Suppressor macrophage treated with lipopolysaccharide for 4 hours (primary cell): Measurements from ENCODE around the gene SORCS1.

Source experiments
- DNase-seq: peaks from one replicate; pipeline ENCODE4 v3.0.0-alpha.2; 2020

Gene SORCS1

DNA sequence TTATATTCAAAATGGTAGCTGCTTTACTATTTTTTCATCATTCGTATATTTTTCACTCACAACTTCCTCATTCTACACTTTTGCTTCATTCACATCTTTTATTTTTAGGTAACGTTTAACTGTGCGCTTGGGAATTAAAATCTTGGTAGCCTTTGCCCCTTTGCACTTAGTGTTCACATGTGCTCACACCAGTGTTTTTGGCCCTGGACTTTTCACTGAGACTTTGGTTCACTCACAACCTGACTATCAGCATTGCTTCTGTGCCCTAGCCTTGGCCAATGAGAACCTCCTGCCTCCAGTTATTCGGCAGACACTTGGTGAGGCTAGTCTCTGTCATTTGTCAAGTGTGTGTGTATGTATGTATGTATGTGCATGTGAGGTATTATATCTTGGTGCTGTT, 596.9 kb downstream of the SORCS1 start:
- DNase-seq, result no peak

DNA sequence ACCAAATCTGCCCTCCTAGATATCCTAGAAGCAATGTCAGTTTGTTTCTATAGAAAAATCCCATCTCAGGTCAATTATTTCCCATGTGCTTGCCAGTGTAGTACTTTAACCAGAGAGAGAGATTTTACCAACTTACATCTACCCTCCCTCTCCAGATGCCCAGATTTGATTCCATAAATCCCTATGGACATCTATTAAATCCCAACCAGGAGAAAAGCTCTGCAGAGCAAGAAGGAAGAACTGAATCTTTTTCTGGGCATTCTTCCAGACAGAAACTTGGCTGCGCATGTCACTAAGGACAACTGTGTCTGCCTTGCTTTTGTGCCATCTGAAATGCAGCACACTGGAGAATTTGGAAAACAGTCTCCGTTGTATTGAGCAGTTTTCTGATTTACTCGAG, 597.6 kb downstream of the SORCS1 start:
- DNase-seq, result no peak

DNA sequence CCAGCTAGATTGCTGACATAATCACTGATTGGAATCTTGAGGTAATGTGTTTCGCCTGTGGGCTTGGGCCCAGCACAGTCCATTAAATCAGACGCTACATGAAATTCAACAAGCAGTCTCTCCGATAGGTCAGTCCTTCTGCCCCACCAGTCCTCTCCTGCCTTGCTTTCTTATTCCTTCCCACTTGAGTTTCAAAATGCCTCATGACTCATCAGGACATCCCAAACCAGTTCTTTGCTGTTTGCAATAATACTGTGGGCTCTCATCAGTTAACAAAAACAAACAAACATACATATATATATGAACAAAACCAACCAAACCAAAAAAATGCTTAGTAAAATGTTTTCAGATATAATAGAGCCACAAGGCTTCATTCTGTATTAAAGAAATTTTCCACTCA, 599.0 kb downstream of the SORCS1 start:
- no peak for DNase-seq

DNA sequence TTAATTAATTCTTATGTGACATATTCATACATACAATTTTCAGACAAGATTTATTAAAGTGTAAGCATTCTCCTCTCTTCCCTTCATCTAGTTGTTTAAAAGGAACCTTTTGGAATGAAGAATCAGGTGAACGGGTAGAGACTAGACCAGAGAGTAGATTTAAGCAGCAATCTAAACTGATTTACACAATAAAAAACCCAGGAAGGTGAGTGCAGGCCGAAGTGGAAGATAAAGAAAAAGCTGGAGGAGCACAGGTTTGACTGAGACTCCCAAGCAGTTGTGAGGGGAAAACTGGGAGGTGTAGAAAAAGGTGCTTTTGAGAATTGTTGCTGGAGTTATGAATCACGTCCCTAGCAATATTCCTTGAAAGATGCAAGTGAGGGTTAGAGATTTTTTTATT, 601.1 kb downstream of the SORCS1 start:
- DNase-seq, result no peak

DNA sequence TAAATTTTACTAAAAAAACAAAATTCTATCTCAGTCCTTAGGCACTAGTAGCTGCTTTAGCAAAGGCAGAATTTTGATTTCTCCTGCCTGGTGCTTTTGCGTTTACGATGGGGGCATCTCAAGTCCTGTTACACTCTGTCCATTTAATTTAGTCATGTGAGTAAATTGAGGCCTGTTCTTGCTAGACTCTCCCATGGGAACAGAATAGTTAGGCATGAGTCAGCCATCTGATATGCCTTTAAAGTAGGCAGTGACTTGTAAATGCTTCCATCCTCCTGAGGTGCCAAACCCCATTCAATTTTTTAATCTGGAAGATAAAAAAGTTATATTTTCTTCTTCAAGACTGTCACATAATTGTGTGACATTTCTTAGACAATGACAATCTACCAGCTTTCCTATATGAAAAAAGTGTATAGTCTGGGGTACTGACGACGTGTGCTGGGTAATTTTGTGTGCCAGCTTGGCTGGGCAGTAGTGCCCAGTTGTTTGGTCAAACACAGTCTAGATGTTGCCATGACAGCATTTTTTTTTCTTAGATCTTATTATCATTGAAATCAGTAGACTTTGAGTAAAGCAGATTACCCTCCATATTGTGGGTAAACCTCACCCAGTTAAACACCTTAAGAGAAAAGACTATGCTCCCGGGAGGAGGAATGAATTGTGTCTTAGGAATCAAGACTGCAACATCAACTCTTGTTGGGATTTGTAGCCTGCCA, 603.4 kb downstream of the SORCS1 start:
- no peak for DNase-seq

DNA sequence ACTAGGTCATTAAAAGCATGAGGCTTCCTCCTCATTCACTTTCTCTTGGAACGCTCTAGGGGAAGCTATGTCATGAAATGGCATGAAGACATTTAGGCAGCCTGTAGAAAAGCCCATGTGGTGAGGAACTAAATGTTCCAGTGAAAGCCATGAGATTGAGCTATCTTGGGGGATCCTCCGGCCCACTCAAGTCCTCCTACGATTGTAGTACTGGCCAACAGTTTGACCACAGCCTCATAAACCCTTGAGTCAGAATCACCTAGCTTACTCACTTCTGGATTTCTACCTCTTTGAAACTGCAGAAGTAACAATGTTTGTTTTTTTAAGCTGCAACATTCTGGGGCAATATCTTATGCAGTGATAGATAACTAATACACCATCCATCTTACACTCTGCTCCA, 605.1 kb downstream of the SORCS1 start:
- DNase-seq, result no peak

DNA sequence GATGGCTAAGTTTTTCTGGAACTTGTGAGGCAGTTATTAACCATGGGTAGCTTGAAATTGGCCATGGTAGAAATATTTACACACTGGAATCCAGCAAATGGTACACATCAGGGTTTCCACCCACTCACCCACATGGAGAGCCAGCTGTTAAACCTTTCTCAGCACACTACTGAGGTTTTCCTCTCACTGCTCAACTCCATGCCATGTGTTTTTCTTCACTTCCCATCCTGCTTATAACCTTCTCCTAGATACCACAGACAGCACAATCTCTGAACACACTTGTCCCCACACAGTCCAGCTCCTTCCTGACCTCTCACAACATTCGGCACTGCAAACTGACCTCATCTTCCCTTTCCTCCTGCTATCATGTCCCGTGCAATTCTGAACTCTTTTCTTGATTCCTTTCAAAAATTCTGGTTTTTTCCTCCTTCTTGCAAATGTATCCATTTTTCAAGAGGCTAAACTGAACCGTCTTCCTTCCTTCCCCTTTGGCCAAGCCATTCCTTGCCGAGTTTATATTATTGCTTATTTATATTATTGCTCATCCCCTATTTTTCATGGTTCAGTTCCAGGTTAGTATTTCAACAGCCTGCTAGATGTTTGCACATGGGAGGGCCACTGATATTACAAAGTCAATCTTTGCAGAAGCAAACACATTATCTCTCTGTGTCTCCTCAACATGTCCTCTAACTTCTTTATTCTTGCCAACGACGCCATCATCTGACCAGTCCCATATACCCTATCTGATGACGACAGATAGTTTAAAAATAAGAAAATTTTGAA, 606.4 kb downstream of the SORCS1 start:
- no peak for DNase-seq

DNA sequence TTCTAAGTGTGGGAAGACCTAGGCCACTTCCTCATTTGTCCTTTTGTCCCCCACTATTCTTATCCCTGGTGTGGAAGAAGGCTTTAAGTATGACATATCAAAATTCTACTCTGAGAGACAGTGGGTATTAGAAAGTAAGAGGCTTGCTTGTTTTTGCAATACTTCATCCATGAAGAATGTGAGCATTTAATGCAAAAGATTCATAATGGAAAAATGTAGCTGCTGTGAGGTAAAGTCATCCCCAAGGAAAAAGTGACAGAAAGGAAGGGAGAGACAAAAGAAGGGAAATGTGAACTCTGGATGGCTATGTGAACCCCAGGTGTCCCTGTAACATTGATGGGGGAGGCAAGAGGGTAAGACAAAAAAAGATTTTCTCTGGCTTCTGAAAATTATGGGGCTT, 607.5 kb downstream of the SORCS1 start:
- no peak for DNase-seq

DNA sequence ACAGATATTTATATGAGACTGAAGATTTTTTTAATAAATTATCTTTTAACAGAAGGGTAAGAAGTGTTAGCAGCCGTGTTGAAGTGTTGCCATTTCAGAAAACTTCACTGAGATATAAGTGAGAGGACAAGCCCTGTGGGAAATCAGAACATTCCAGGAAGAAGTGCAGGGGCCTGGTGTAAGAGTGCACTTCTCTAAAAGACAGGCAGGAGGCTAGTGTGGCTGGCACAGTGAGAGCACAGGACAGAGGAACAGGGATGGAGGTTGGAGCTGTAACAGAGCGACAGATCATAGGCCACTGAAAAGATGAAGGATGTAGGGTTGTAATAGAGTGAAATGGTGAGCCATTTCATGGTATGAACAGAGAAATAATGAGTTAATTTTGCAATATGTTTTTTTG, 608.9 kb downstream of the SORCS1 start:
- no peak for DNase-seq

DNA sequence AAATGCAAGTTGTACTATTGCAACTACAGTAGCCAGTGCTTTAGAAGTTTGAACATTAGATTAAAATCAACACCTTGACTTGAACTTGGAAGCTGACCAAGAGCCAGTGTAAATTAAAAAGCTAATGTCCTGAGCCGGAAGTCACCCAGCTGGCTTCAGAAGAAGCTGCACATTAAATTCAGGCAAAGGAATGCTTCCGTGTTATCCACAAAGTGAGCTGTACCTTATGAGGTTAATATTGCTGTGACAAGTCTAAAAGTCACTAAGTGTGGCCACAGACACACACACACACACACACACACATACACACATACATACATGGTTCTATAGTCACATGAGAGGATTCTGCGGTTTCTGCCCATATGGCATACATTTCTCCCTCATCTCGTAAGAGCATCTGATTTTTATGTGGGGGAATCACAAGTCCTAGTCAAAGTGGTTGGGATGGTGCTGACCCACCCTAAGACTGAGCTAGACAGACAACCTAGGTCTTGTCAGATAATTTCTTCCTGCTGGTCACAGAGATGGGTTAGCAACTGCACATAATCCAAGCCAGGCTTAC, 612.9 kb downstream of the SORCS1 start:
- DNase-seq, result no peak

DNA sequence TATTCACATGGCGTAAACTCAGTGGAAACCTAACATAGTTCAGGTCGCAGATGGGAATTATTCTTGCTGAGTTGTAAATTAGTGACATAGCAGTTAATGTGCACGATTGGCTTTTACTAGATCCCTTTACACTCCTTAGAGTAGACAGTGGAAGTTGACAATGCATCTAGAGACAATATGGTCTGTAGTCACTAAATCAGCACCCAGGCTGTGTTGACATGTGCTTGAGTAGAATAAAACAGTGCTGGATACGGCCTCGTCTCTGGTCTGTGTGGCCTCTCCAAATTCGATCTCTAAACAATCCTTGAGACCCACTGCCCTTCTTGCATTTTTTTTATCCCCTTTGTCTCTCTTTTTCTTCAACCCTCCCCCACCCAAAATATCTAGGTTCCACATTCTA, 615.7 kb downstream of the SORCS1 start:
- no peak for DNase-seq

DNA sequence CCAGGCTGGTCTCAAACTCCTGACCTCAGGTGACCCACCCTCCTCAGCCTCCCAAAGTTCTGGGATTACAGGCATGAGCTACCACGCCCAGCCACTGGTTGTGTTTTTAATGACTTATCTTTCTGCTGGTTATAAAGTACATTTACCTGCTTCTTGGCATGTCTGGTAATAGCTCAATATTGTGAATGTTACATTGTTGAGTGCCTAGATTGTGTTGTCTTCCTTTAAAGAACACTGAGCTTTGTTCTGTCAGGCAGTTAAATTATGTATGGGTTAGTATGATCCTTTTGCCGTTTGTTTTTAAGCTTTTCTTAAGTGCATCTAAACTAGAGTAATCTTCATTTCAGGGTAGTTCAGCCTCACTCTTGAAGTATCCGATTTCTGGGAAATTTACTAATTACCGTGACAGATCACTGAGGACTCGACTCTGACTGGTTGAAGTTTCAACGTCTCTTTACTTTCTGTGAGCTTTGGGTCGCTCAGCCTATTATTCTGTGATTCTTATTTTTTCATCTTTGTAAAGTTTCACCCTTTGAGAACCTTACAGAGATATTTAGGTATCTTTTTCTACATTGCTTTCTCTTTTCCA, 617.4 kb downstream of the SORCS1 start:
- DNase-seq, result no peak

DNA sequence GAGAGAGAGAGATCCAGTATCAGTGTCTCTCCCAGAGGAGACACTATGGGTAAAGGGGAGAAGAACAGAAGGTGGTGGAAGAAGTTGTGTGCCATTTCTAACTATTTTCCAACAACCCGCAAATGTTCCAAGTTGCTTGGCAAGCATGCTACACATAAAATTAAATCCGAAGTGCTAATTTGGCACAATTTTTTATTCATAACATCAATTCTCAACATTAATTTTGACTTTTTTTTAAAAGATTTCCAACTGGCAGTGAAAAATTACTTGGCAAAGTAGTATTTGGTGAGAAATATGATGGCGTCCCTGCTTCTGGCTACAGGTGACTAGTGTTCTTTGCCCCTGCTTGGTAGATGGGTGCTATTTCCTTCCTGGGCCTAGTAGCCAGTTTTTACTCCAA, 622.0 kb downstream of the SORCS1 start:
- DNase-seq, result no peak

DNA sequence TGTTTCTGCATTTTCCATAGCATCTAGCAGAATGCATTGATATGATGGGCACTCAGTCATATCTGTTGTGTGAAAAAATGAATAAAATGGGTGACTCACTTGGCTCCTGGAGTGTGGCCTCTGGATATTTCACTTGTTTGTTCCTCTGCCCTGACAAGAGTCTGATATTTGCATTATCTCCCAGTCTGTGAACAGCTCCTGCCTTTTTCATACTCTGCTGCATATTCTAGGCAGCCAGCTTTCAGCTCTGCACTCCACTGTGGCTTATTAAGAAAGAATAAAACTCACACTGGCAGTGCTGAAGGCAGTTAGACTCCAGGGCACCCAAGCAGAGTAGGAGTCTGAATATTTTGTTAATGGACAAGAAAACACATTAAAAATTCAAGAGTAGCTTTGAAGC, 623.9 kb downstream of the SORCS1 start:
- no peak for DNase-seq

DNA sequence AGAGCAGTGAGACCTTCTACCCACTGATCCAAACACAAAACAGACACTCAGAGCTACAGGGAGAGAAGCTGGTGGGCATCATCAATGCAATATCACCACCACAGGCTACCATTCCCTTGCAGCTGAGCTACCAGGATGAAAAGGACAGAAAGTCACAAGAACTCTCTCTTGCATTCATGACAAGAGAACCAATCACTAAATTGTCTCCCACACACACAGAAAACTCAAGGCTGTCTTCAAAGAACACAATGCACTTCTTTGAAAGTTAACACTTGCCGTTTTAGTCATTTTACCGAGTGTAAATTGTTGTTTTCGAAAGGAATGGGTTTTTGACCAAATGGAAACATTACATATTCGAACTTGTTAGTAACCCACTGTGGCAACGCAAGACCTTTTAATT, 626.6 kb downstream of the SORCS1 start:
- no peak for DNase-seq

DNA sequence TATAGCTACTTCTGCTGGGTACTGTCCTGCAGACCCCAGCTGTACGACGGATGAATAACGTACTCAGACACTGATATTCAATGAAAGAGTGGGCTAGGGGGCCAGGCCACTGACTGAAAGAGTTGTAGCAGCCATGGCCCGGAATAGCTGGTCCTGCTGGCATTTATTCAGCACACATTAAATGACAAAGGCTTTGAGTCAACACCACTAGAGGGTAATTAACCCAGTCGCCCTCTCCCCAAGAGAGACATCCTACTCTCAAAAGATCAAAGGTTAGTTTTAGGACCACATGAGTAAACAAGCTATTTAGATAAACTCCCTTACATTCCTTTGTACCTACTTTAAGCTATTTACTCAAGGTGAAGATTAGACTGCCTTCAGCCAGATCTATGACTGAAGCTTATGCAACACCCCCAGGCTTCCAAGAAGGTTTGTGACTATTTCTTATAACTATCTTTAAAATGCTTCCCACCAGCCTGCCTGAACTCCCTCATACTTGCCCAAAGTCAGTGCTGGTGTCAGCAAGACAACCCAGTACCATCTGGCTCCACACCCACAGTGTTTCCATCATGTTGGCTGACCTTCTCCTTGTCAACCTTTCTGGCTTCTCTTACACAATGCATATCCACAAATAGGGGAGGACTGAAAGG, 629.1 kb downstream of the SORCS1 start:
- DNase-seq, result no peak

DNA sequence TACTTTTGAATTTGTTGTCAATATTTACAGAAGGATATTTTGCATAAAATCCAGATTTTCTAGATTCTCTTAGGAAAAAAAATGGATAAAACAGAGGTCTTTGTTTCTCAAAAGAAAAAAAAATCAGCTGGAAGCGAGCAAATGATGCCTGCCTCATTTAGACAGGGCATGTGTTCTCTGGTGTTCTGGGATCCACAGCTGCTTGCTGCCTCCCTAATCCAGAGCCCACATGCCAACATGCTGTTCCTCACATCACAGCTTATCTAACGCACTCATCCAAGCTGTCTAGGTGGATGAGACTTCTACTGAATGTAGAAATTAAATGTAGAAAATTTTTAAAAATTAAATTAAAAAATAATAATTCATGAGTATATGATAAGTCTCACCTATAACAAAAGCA, 630.1 kb downstream of the SORCS1 start:
- DNase-seq, result no peak

DNA sequence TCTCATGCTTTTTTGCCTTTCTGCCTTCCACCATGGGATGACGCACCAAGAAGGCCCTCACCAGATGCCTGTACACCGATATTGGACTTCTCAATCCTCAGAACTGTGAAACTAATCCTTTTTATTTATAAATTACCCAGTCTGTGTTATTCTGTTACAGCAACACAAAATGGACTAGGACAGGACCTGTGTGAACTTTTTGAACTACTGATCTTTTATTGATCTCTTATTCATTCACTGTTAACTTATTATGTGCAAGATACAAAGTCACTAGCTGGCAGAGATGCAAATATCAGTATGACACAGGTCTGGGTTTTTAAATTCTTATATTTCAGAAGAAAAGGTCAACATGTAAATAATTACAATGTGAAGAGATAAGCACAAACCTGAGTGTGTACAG, 635.8 kb downstream of the SORCS1 start:
- no peak for DNase-seq

DNA sequence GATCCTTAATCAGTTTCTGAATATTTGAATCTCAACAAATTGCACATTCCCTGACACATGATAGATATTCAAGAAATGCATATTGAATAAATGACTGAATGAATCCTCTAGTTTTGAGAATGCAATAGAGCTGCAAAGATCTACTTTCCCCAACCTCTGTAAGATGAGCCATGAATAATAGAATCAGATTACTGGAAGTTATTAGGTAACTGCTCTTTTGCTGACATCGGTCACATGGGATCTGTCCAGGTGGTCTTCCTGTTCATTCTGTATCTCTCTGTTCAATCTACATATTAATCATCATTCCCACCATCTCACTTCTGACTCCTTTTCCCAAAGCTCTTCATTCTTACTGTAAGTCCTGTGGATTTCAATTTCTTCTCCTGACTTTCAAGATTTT, 638.7 kb downstream of the SORCS1 start:
- DNase-seq, result no peak
